T-helper 1 cell (primary cell): ENCODE data around the gene KIFC3.
"Not testable (repeated sequence)": the region's sequence is repeated elsewhere in the genome, so short reads cannot be mapped to it uniquely, and the experiment has no call there.

ENCODE experiments used
- DNase-seq, 5 donors: peaks; one replicate each; pipeline ENCODE4 v3.0.0-alpha.2; 2012 to 2020

KIFC3 gene

DNA sequence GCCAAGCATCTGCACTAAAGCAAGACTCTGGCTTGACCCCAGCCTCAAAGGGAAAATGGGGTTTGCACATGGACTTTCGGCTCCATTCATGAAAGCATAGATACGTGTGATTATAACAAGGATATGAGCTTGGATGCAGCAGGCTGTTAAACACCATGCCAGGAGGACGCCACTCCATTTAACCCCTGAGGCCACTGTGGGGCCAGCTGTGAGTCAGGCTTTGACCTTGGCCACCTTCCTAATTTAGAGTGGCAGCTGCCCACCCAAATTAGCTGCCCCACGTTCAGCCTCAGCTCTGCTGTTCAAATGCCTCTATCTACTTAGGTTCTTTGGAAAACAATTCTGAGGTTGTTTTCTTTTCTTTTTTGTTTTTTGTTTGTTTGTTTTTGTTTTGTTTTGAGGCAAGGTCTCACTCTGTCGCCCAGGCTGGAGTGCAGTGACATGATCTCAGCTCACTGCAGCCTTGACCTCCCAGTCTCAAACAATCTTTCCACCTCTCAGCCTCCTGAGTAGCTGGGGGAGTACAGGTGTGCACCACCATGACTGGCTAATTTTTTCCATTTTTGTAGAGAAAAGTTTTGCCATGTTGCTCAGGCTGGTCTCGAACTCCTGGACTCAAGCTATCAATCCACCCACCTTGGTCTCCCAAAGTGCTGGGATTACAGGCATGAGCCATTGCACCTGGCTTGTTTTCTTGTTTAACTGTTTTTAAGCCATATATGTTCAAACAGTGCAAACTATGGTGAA, 23.2 kb upstream of the KIFC3 start:
- DNase-seq, result no peak

DNA sequence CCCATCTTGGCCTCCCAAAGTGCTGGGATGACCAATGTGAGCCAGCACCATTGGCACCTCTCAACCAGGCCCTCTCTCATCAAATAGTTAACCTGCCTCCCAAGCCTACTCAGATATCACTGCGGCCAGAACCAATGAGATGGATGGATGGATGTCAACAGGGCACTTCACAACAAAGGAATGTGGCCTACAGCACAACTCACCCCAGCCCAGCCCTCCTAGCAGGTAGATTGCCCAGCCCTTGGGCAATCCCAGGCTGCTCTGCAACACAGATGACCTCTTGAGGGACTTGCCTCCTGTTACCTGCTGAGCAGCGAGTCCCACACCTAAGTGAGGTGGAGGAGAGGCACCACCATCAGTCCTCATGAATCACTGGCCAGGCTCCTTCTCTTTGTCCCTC, 22.6 kb upstream of the KIFC3 start:
- no peak for DNase-seq

DNA sequence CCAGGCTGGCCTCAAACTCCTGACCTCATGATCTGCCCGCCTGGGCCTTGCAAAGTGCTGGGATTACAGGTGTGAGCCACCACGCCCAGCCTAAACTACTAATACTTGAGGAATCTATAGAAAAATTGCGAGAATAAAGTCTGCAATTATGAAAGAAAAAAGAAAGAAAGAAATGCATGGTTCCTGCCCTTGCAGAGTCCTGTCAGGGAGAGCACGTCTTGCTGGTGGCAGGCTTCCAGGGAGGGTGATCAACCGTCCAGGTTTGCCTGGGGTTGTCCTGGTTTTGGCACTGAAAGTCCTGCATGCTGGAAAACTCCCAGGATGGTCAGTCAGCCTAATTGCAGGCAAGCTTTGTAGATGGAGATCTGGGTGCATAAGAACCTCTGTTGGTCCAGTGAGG, 21.5 kb upstream of the KIFC3 start:
- no peak for DNase-seq

DNA sequence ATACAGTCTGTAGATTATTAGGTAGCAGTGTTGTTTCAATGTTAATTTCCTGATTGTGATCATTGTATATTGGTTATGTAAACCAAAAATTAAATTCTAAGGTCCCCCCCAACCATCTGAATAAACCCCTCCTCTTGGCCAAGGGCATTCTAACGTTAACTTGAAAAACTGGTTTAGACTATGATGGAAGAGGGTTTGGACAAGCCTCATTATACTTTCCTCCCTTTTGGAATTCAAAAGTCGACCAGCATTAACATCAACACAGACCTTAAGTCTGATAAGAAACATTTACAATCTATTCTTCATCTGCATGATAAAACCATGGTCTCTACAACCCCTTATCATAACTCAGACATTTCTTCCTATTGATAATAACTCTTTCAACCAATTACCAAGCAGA, 20.6 kb upstream of the KIFC3 start:
- DNase-seq, result no peak

DNA sequence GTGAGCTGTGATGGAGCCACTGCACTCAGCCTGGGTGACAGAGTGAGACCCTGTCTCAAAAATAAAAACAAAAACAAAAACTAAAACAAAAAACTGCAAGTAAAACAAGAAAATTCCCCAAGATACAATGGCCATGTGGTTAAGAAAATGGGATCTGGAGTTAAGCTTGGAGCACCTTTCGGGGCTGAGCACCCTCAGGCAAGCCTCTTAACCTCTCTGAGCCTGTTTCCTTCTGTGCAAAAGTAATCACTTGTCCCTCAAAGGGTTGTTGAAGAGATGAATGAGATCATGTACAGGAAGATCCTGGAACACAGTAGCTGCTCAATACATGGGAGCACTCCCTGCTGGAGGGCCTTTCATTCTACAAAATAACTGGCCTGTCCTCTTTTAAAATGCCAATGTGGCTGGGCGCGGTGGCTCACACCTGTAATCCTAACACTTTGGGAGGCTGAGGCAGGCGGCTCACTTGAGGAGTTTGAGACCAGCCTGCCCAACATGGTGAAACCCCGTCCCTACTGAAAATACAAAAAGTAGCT, 19.8 kb upstream of the KIFC3 start:
- no peak for DNase-seq

DNA sequence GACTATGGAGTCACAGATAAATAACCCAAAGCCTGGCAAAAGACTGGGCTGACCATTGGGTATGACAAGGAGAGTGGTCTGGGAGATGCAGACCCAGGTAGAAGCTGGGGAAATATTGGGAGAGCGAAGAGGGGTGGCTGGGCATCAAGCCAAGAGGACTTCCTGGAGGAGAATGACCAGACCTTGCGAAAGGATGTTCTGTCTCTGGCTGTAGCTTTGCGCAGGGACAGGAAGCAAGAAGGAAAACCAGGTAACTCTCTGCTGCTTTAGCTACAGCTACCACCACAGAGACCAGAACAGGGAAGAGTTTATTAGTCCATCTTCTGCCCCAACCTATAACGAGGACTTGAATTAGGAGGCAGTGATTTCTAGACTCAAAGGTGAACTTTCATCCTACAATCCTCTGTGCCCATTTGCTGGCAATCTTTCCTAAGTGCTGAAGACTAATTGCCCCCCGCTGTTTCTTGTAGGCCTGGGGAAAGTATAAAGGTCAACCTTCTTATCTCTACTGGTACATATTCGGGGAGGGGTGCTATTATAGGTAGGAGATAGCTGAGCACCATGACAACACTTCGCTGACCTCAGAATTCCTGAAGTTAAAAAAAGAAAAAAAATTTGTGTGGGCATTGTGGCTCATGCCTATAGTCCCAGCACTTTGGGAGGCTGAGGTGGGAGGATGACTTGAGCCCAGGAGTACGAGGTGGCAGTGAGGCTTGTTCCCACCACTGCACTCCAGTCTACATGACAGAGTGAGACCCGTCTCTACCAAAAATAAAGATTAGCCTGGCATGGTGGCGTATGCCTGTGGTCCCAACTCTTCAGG, 19.1 kb upstream of the KIFC3 start:
- DNase-seq, result no peak

DNA sequence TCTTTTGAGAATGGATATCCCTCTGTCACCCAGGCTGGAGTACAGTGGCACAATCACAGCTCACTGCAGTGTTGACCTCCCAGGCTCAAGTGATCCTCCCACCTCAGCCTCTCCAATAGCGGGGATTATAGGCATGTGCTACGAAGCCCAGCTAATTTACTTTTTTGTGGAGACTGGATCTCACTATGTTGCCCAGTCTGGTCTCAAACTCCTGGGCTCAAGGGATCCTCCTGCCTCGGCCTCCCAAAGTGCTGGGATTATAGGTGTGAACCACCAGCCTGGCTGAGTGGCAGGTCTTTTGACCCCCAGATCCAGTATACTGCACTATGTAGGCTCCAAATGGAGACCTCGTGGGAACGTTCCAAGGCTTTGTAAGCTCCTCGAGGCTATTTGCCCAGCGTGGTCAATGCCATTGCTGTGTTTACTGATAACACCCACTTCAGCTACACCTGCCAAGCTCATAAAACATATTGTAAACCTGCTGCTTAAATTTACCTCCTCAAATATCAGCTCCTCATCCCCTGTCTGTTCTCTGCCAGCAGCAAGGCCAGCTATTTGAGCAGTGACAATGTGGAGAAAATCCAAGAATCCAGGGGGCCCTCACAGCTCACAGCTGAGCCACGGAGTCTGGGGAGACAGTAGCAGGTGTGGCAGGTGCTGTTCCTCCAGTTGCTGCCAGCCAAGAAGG, 16.2 kb upstream of the KIFC3 start:
- no peak for DNase-seq

DNA sequence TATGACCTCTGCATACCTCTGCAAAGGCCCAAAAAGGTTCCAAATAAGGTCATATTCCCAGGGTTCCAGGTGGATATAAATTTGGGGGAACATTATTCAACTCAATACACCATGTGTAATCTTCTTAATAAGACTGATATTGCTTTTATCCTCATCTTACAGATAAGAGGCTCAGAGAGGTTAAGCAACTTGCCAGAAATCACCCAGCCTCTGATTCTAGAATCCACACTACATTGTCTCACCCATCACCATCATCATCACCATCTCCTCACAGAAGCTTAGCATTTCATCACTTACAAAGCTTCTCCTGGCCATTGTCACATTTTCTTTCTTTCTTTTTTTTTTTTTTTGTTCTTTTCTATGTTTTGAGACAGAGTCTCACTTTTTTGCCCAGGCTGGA, 15.4 kb upstream of the KIFC3 start:
- DNase-seq, result no peak

DNA sequence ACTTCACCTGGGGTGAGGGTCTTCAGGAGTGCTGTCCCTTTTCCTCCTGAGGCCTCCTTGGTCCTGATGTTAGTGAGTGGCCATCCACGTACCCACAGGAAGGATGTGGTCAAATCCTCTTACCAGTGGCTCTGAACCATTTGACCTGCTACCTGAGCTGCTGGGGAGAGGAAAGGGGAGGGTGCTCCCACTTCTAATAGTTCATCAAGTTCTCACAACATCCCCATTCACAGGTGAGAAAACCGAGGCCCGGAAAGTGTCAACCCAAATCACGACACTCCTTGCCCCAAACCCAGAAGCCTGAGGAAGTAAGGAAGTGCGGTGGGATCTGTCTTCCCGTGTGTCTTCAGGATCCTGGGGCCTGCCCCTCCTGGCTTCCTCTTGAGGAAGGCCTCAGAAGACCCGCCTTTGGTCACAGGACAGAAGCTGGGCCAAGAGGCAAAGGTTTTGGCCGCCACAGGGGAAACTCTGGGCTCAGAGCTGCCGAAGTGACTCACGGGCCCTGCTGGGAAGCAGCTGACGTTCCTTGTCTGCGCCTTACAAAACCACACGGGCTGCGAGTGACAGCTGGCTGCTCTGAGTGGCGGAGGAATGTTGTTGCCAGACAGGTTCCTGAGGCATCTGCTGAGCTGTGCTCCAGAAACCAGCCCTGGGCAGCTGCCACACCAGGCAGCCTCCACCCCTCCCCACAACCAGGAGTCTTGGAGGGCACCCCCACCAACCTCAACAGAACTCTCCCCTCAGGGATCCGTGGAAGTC, 13.9 kb upstream of the KIFC3 start:
- DNase-seq, result peak in 3 of 5 donors; percentile 28 to 37 (median 31)

DNA sequence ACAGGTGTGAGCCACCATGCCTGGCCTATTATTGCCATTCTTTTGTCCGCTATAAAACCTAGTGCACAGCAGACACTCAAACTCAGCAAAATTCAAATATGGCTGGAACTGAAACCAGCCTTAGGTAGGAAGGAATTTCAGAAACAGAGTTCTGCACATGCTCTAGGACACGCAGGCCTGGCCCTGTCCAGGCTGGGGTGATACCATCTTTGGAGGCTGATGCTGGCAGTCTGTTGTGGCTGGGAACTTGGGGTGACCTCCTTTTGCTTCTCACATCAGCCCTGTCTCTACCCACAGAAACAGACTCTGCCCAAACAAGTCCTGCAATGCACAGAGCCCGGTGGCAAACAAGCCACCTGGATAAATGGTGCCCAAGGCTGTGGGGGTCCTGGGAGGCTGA, 12.6 kb upstream of the KIFC3 start:
- no peak for DNase-seq

DNA sequence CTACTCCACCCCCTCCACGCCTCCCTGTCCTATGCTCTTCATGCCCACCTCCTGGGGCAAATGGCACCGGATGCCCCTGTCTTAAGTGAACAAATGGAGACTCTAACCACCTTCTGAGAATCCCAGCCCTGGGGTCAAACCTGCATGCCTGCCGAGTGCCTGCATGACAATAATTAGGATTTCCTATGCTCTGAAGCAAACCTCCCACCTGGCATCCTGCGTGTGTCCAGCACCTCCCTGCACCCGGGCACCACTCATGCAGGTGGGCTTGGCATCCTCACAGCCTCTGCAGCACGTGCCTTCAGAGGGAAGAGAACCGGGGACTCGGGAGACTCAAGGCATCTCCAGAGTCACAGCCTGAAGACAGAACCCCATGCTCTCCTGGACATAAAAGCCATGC, 11.2 kb upstream of the KIFC3 start:
- DNase-seq, result no peak

DNA sequence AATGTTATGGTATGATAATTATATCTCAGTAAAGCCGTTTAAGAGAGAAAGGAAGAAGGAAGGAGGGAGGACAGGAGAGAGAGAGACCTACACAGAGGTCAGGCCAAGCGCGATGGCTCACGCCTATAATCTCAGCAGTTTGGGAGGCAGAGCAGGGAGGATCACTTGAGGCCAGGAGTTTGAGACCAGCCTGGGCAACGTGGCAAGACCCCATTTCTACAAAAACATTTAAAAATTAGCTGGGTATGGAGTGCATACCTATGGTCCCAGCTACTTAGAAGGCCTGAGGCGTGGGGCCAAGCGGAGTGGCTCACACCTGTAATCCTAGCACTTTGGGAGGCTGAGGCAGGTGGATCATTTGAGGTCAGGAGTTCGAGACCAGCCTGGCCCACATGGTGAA, 9.0 kb upstream of the KIFC3 start:
- DNase-seq, result not testable (repeated sequence)

DNA sequence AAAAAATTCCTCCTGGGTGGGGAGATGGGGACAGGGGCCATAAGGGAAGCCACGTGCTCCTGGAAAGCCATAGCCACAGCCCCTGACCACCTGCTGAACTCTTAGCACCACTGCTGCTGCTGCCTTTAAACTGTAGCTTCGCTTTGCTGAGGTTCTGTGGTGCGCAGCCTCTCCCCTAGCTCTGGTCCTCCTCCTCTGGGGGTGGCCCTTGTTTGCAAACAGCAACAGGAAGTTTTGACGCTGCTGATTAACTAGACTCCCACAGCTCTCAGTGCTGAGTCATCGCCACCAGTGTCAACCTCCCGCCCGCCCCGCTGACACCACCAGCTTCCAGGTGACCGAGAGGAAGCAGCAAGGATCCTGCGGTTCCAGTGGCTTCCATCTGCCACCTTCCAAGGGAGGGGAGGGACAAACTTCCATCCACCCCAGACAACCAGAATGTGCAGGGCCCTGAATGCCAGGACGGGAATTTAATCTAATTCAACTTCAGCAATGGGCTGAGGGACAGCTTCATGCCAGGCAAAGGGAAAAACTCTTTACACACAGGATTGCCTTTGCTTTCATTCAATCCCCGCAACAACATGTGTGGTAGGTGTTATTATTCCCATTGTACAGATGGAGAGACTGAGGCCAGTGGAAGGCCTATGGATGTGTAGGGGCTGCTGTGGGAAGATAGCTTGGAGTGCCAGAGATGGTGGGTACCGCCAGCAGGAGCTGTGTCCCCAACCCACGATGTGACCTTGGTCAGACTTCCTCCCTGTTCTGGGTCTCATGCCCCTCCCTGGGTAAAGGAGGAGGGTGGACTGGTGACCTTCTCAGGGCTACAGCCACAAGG, 8.1 kb upstream of the KIFC3 start:
- DNase-seq, result peak; percentile 51 to 93 (median 63)

DNA sequence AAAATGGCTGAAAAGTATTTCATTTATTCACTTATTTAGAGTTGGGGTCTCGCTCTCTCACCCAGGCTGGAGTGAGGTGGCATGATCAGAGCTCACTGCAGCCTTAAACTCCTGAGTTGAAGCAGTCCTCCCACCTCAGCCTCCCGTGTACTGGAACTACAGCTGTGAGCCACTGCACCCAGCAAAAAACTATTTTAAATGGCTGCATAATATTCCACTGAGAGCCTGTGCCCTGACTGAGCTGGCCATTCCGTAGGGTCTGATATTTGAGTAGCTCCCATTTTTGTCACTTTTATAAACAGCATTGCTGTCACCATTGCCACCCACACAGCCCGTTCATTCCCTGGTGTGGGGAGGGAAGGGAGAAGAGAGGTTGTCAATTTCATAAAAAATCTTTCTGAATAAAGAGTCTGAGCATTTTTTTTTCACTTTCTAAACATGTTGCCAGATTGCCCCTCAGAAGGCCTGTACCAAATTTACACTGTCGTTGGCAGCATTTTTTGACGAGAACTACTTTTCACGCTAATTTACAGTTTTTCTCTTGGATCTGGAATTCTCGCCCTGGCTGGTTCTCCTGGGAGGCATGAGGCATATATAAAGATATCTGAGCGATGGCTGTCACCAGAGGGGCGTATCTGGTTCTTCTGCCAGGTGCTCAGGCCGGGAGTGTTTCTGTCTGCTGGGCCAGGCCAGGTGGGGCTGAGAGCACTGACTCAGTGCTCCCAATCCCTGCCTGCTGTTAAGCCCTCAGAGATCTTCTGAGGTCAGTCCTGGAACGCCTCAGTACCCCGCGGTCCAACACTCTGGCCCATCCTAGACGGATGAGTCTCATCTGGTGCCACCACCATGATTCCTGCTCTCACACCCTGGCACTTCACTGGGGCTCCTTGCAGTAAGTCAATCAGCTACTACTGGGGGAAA, 7.2 kb upstream of the KIFC3 start:
- DNase-seq, result no peak

DNA sequence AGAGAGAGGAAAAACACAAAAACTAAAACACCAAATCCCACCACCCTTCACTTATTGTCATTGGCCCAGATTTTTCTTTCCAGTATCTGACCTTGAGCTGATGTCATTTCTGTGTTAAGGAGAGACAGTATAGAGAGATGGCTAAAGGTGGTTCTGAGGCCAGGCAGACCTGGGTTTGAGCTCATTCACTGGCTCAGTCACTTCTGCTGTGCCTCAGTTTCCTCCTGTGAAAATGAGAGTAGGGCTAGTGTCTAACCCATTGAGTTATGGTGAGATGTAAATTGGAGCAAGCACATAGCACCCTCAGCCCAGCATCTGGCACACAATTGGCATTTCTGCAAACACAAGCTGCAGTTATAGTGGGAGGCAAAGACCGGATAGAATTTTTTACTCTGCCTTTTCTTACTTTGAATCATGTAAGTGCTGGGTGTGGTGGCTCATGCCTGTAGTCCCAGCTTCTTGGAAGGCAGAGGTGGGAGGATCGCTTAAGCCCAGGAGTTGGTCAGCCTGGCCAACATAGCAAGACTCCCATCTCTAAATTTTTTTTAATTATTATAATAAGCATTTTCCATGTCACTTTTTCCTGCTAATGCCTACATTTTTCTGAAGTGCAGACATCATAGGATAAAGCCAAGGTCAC, 6.4 kb upstream of the KIFC3 start:
- no peak for DNase-seq

DNA sequence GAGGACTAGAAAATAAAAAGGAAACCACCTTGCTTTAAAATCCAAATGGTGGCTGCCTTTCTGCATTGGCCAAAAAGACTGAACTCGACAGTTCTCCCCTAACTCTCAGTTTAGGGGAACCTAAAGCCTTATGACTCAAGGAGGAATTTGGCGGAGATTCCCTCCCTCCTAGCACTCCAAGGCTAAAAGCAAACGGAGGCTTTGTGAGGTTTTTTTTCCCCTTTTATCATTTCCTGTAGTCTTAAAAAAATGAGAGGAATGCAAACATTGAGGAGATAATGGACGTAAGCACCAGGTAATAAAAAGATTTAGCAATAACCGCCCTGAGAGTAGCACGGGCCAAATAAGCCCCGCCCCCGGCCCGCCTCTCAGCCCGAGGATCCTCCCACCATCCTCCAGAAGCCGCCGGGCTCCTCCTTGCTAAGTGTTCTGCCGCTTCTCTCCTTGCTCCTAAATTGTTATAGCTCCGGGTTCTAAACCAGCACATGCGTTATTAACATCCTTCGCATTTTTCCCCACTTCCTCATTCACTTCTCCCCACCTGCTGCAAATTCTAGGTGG, 5.8 kb upstream of the KIFC3 start:
- DNase-seq, result peak; percentile 27 to 74 (median 44)

DNA sequence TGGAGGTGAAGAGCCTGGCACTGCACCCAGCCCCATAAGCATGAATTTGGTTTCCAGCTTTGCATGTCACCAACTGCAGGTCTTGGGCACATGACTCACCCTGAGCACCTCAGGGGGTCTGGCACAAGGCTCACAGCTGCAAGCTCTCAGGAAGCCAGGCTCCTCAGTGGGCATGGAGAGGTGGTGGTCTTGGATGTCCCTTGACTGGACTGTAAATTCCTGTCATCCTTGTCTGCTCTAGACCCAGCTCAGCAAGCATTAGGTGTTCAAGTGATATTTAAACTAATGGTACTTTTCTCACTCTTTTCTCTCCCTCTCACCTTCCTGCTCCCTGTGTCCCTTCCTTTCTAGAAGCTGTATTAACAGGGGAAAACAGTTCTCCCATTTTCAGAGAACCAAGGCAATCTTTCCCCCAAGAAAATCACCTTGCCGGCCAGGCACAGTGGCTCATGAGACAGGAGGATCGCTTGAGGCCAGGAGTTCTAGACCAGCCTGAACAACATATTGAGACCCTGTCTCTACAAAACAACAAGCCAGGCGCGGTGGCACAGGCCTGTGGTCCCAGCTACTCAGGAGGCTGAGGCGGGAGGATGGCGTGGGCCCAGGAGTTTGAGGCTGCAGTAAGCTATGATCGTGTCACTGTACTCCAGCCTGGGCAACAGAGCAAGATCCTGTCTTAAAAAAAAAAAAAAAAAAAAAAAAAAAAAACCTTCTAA, 5.1 kb upstream of the KIFC3 start:
- DNase-seq, result no peak

DNA sequence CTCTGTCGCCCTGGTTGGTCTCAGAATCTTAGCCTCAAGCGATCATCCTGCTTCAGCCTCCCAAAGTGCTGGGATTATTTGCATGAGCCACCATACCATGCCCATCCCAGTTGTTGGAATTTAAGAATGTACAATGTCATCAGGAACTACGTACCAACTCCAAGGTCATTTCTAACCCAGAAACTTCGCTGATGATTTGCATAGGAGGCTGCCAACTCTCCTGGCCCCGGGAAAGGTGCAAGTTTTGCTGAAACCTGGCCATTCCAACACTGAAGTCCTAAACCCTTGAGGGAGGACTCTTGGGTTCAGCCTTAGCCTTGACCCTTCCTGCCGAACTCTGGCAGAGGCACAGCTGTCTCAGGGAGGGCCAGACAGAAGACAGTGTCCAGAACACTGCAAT, 2.9 kb upstream of the KIFC3 start:
- DNase-seq, result no peak
